Loucy (cell line): ENCODE data around the gene RAB3D.

Experiments used
- H2AFZ ChIP-seq: fragments of 200-600 bp; sonication (generic); 2 replicates; pipeline ENCODE4 v1.6.0; 2016; ENCODE audit warnings: antibody characterized with exemption, mild to moderate bottlenecking, low read length, moderate library complexity
- H3F3A ChIP-seq: fragments of 200-600 bp; 2 replicates; pipeline ENCODE4 v1.6.0; 2016; ENCODE audit warnings: antibody characterized with exemption, low read depth, mild to moderate bottlenecking
- H3K27me3 ChIP-seq: fragments of 200-600 bp; sonication (generic); 2 replicates; pipeline ENCODE4 v1.6.1; 2014; ENCODE audit warnings: low read length, mild to moderate bottlenecking; ENCODE audit not compliant: insufficient read depth, poor library complexity, severe bottlenecking
- H3K36me3 ChIP-seq: fragments of 200-600 bp; sonication (generic); 2 replicates; pipeline ENCODE4 v1.6.1; 2016; ENCODE audit warnings: low read length; ENCODE audit not compliant: insufficient read depth
- H3K4me1 ChIP-seq: fragments of 200-600 bp; sonication (generic); 2 replicates; pipeline ENCODE4 v1.5.1; 2014; ENCODE audit warnings: low read length, mild to moderate bottlenecking; ENCODE audit not compliant: insufficient read depth, poor library complexity, severe bottlenecking
- H3K4me2 ChIP-seq: fragments of 200-600 bp; sonication (generic); 2 replicates; pipeline ENCODE4 v1.6.0; 2014; ENCODE audit warnings: antibody characterized with exemption, low read length, low read depth, mild to moderate bottlenecking; ENCODE audit not compliant: poor library complexity, severe bottlenecking
- H3K4me3 ChIP-seq: fragments of 200-600 bp; sonication (generic); 2 replicates; pipeline ENCODE4 v1.5.1; 2014; ENCODE audit warnings: low read length, mild to moderate bottlenecking, mixed read lengths; ENCODE audit not compliant: poor library complexity, severe bottlenecking
- H3K79me2 ChIP-seq: fragments of 200-600 bp; sonication (generic); 2 replicates; pipeline ENCODE4 v1.6.1; 2014; ENCODE audit warnings: low read length; ENCODE audit not compliant: insufficient read depth
- H3K9ac ChIP-seq: fragments of 200-600 bp; sonication (generic); 2 replicates; pipeline ENCODE4 v1.6.0; 2014; ENCODE audit warnings: mild to moderate bottlenecking, low read depth, low read length, moderate library complexity; ENCODE audit not compliant: poor library complexity, severe bottlenecking
- H3K9me2 ChIP-seq: fragments of 200-600 bp; sonication (generic); replicated peaks from 2 replicates; pipeline ENCODE4 v1.6.1; 2016; ENCODE audit warnings: low read depth, low read length, mixed read lengths
- H3K9me3 ChIP-seq: fragments of 200-600 bp; sonication (generic); 2 replicates; pipeline ENCODE4 v1.6.1; 2014; ENCODE audit warnings: mild to moderate bottlenecking, antibody characterized with exemption, low read length, low read depth; ENCODE audit not compliant: insufficient read depth
- H4K20me1 ChIP-seq: fragments of 200-600 bp; sonication (generic); 2 replicates; pipeline ENCODE4 v1.6.0; 2014; ENCODE audit warnings: antibody characterized with exemption, low read length, mild to moderate bottlenecking; ENCODE audit not compliant: insufficient read depth, poor library complexity, severe bottlenecking
- CTCF ChIP-seq: fragments of 200-600 bp; sonication (generic); conservative IDR thresholded peaks from 2 replicates; pipeline ENCODE4 v1.5.1; 2014; ENCODE audit warnings: mild to moderate bottlenecking, antibody characterized with exemption, low read length
- EZH2phosphoT487 ChIP-seq: fragments of 200-600 bp; IDR thresholded peaks from 2 replicates; pipeline ENCODE4 v1.6.1; 2018; ENCODE audit warnings: antibody characterized with exemption, mild to moderate bottlenecking, moderate library complexity, borderline replicate concordance

RAB3D gene, protein sequence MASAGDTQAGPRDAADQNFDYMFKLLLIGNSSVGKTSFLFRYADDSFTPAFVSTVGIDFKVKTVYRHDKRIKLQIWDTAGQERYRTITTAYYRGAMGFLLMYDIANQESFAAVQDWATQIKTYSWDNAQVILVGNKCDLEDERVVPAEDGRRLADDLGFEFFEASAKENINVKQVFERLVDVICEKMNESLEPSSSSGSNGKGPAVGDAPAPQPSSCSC

DNA sequence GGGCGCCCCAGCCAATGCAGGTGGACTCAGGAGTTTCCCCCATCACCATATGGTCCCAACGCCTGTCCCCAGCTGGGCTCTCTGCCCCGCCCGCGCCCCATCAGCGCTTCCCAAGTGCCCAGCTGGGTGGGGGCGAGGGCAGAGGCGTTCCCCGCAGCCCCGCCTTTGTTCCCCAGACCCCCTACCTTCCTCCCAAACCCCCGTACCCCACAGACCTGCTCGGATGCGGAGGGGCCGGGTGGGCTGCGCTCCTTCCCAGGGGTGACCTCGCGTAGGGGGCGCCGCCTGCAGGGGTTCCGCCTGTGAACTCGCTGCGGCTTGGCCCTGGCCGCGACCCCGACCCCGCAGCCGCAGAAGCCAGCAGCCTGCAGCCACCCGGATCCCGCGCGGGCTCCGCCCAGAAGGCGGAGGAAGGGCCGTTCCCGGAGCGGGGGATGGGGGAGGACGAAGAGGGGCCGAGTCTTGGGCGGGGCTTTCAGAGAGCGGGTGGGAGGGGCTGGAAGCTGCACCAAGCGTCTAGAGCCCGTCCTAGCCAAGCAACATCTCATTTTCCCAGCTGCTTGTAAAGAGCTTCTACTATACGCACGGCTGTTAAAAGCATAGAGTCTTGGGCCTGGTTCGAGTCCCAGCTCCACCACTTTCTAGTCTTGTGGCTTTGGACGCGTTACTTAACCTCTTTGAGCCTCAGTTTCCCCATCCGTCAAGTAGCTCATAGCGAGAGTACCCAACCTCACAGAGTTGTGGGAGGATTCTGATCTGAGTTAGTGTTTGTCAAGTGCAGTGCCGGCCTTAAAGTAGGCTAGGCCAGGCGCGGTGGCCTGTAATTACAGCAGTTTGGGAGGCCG lies at the start of gene RAB3D:
Gene RAB3D (minus strand): TSS at position 404 of the 845 bp plus-strand sequence. CDS start 2,258 bp downstream, outside the sequence.
- Histone ChIP-seq H3K4me1 (peaks cover 33% of the 10 kb centered on the region), H3K4me3 (peak within 1 kb of the TSS; percentile 82), H3K9me2 (no peaks in the 10 kb centered on the region), H3K4me2 (peak within 1 kb of the TSS; percentile 83), H3K79me2 (peaks cover 11% of the 10 kb centered on the region; the same call in 1 of the 2 replicates), H2AFZ (peak within 1 kb of the TSS; percentile 92), H3F3A (peaks cover 7% of the 10 kb centered on the region), H3K9me3 (no peaks in the 10 kb centered on the region), H3K27me3 (no peaks in the 10 kb centered on the region), H3K36me3 (no peaks in the 10 kb centered on the region), H4K20me1 (no peaks in the 10 kb centered on the region), H3K9ac (peak within 1 kb of the TSS; percentile 91)
- TF ChIP-seq CTCF (no peak), EZH2phosphoT487 (no peak)

GRCh38 chr19:11387162-11388034 lies 47.9 kb upstream of the RAB3D start:
- no peaks in the 10 kb centered on the region for H3K79me2 ChIP-seq
- H3K4me1 ChIP-seq: peaks cover 17% of the 10 kb centered on the region
- TF ChIP-seq EZH2phosphoT487 (no peak), CTCF (no peak)
- no peak overlapping the region for H3K4me2 ChIP-seq
- no peaks in the 10 kb centered on the region for H3K27me3 ChIP-seq
- no peak overlapping the region for H3K4me3 ChIP-seq
- no peaks in the 10 kb centered on the region for H3K9me3 ChIP-seq
- H3F3A ChIP-seq: no peaks in the 10 kb centered on the region
- H3K9me2 ChIP-seq: no peaks in the 10 kb centered on the region
- no peak overlapping the region for H3K9ac ChIP-seq
- H3K36me3 ChIP-seq: no peaks in the 10 kb centered on the region
- peaks cover 5% of the 10 kb centered on the region for H4K20me1 ChIP-seq
- H2AFZ ChIP-seq: no peak overlapping the region

DNA sequence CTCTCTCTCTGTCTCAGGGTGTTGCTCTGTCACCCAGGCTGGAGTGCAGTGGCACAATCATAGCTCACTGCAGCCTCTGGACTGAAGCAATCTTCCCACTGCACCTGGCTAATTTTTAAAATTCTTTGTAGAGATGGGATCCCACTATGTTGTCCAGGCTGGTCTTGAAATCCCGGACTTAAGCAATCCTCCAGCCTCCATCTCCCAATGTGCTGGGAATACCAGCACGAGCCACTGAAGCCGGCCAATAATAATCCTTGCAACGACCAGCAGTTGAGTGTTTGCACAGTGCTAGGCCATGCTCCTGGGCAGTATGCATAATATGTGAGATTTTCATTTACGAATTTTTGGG lies 45.3 kb upstream of the RAB3D start:
- Histone ChIP-seq H3K4me2 (peak overlapping the region; percentile 93), H3K9ac (peak overlapping the region; percentile 91), H3K4me1 (peaks cover 17% of the 10 kb centered on the region), H2AFZ (peak overlapping the region; percentile 95; the same call in 1 of the 2 replicates), H3K9me3 (no peaks in the 10 kb centered on the region), H3F3A (no peaks in the 10 kb centered on the region), H3K36me3 (no peaks in the 10 kb centered on the region), H3K4me3 (peak overlapping the region; percentile 90), H3K79me2 (no peaks in the 10 kb centered on the region), H3K27me3 (no peaks in the 10 kb centered on the region), H4K20me1 (peaks cover 5% of the 10 kb centered on the region), H3K9me2 (no peaks in the 10 kb centered on the region)
- TF ChIP-seq EZH2phosphoT487 (no peak), CTCF (no peak)
